NB4 (cell line): ENCODE data around the gene AHRR.

ENCODE experiments used
- CTCF ChIP-seq: IDR thresholded peaks from one replicate; pipeline ENCODE4 v1.5.1; 2012; ENCODE audit warnings: low read depth, low read length
- MAX ChIP-seq: IDR thresholded peaks from 2 replicates; pipeline ENCODE4 v1.6.1; 2011; ENCODE audit warnings: low read depth, low read length
- MYC ChIP-seq: IDR thresholded peaks from 2 replicates; pipeline ENCODE4 v1.6.1; 2011; ENCODE audit warnings: low read depth, low read length
- POLR2A ChIP-seq: IDR thresholded peaks from 2 replicates; pipeline ENCODE4 v1.6.1; 2011; ENCODE audit warnings: mild to moderate bottlenecking; ENCODE audit not compliant: insufficient read length; ENCODE audit errors: extremely low read depth

- no peak for TF ChIP-seq CTCF
- TF ChIP-seq POLR2A = no peak
- TF ChIP-seq MAX = no peak
- TF ChIP-seq MYC = no peak
Measured at GRCh38 chr5:411728-412127, 90.2 kb downstream of the AHRR start.
